A673 (cell line): ENCODE results near the gene BCR.

Experiments
- EZH2 ChIP-seq: fragments of 200-600 bp; sonication (generic); IDR thresholded peaks from 2 replicates; pipeline ENCODE4 v1.6.1; 2017; ENCODE audit warnings: borderline replicate concordance, low read depth, mild to moderate bottlenecking, mixed read lengths, antibody characterized with exemption, low read length; ENCODE audit not compliant: poor library complexity, severe bottlenecking
- TF ChIP-seq, protein P1 (sequence below): fragments of 300-800, 200-600 bp; sonication (generic); conservative IDR thresholded peaks from 2 replicates; pipeline ENCODE4 v1.5.1; 2017; ENCODE audit warnings: low read depth, mild to moderate bottlenecking, antibody characterized with exemption, low read length, moderate library complexity, mixed read lengths

DNA sequence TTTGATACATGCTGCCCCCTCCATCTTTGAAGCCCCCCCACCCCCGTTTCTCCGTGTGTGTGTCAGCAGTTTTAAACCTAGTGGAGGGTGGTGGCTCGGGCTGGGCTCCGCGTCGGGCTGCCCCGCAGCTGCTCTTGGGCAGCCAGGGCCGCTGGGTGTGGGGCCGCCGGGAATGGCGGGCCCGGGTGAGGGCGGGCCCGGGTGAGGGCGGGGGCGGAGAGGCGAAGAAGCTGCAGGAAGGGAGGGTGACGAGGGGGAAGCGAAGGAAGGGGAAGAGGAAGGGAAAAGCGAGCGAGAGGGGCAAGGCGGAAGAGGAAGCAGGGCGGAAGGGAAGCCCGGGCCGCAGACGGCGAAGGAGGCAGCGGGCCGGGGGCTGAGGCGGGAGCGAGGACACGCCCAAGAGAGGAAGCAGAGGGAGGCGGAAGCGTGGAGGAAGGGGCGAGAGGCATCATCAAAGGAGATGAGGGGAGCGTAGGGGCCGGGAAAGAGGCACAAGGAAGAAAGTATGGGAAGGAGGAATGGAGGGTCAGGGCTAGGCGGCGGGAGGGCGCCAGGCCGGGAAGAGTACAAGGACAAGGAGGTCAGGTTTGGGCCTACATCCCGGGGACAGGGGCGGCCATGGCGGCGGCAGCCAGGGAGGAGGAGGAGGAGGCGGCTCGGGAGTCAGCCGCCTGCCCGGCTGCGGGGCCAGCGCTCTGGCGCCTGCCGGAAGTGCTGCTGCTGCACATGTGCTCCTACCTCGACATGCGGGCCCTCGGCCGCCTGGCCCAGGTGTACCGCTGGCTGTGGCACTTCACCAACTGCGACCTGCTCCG is 82.4 kb downstream of the BCR start:
- TF ChIP-seq, protein P1, sequence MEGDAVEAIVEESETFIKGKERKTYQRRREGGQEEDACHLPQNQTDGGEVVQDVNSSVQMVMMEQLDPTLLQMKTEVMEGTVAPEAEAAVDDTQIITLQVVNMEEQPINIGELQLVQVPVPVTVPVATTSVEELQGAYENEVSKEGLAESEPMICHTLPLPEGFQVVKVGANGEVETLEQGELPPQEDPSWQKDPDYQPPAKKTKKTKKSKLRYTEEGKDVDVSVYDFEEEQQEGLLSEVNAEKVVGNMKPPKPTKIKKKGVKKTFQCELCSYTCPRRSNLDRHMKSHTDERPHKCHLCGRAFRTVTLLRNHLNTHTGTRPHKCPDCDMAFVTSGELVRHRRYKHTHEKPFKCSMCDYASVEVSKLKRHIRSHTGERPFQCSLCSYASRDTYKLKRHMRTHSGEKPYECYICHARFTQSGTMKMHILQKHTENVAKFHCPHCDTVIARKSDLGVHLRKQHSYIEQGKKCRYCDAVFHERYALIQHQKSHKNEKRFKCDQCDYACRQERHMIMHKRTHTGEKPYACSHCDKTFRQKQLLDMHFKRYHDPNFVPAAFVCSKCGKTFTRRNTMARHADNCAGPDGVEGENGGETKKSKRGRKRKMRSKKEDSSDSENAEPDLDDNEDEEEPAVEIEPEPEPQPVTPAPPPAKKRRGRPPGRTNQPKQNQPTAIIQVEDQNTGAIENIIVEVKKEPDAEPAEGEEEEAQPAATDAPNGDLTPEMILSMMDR, result no peak
- no peak for TF ChIP-seq EZH2
